ENCODE measurements around the gene CASZ1. TPM values are rescaled to one million over a fixed set of nuclear protein-coding genes. Genes with fewer than 3 reads are reported as not detected.

CASZ1 gene
- total and polyA plus RNA-seq, 2 donors (not counting 3 experiments of a cell fraction or from before 2014, with no cell fraction given) = 1.5 to 5.2 TPM

- TF ChIP-seq MYC (IDR thresholded peaks at IDR 0.05; ENCODE audit: low read depth, low read length) = no peak
Measured at GRCh38 chr1:10674222-10674621, 122.2 kb downstream of the CASZ1 start.

GRCh38 chr1:10673109-10673711 lies 123.2 kb downstream of the CASZ1 start:
- H3K4me2 ChIP-seq (ENCODE audit: insufficient read depth, low read length) = no peak overlapping the region
- H3K9me1 ChIP-seq (replicated peaks; ENCODE audit: control insufficient read depth, extremely low read depth, insufficient read depth, low read length) = no peaks in the 10 kb centered on the region
- ChIA-PET POLR2A (no interaction called here), CTCF (no interaction called here)
- BruUV-seq (replicated peaks) = no TSS peak
- H3K4me1 ChIP-seq (ENCODE audit: control insufficient read depth, extremely low read depth, insufficient read depth, low read length) = no peaks in the 10 kb centered on the region
- H3K9ac ChIP-seq (replicated peaks; ENCODE audit: extremely low read depth, insufficient read depth, low read length) = no peak overlapping the region
- DNase-seq (ENCODE audit: low read depth, low spot score) (no peak), FAIRE-seq (no peak)
- no peaks in the 10 kb centered on the region for H3K36me3 ChIP-seq (ENCODE audit: control insufficient read depth in 2 of 2, extremely low read depth in 1 of 2, insufficient read depth in 2 of 2, low read length in 2 of 2)
- dilution Hi-C loops (cut with MboI; ENCODE audit: extremely low pct_ligation_motif_present, low sequenced_read_pairs) (no loop called here), intact Hi-C loops (cut with micrococcal nuclease) (no loop called here)
- H3K4me3 ChIP-seq (replicated peaks in 1 of 3; ENCODE audit: insufficient read depth in 1 of 3, low read depth in 1 of 3, low read length in 3 of 3) = no peak overlapping the region
- TF ChIP-seq FOS (IDR thresholded peaks at IDR 0.05; ENCODE audit: borderline replicate concordance, insufficient read depth, low read length) (no peak), MYC (IDR thresholded peaks at IDR 0.05; ENCODE audit: low read depth, low read length) (no peak), GATA2 (IDR thresholded peaks at IDR 0.05; ENCODE audit: insufficient read depth, insufficient read length, low read depth, low read length) (no peak), POLR2AphosphoS5 (IDR thresholded peaks at IDR 0.05; ENCODE audit: insufficient read depth, low read depth, low read length) (no peak), CTCF (IDR thresholded peaks at IDR 0.05; ENCODE audit: extremely low read depth in 1 of 2, insufficient read depth in 1 of 2, low read depth in 1 of 2, low read length in 2 of 2) (no peak), POLR2A (IDR thresholded peaks at IDR 0.05; ENCODE audit: low read depth, low read length) (no peak), MAX (IDR thresholded peaks at IDR 0.05; ENCODE audit: insufficient read depth, insufficient read length) (no peak), EZH2 (IDR thresholded peaks at IDR 0.05; ENCODE audit: borderline replicate concordance, low read depth, low read length, severe bottlenecking) (no peak), JUN (IDR thresholded peaks at IDR 0.05; ENCODE audit: borderline replicate concordance, insufficient read depth, insufficient read length, low read depth) (no peak)
- peaks cover 0 to 3% of the 10 kb centered on the region in 2 experiments for H3K27me3 ChIP-seq (ENCODE audit: control insufficient read depth in 2 of 2, insufficient read depth in 2 of 2, low read length in 2 of 2)
- no peak overlapping the region for H3K27ac ChIP-seq (ENCODE audit: insufficient read depth, low read depth, low read length)
- no peak overlapping the region for H2AFZ ChIP-seq (ENCODE audit: low read depth, low read length)
- H3K79me2 ChIP-seq (ENCODE audit: control insufficient read depth, insufficient read depth, low read length) = no peaks in the 10 kb centered on the region
- H4K20me1 ChIP-seq (replicated peaks; ENCODE audit: control insufficient read depth, extremely low read depth, insufficient read depth, low read length) = no peaks in the 10 kb centered on the region
- H3K9me3 ChIP-seq (replicated peaks; ENCODE audit: control insufficient read depth, insufficient read depth, low read length) = no peaks in the 10 kb centered on the region

More at GRCh38 chr1:10674222-10674621, 122.2 kb downstream of the CASZ1 start:
- H4K20me1 ChIP-seq (replicated peaks; ENCODE audit: control insufficient read depth, extremely low read depth, insufficient read depth, low read length) = no peaks in the 10 kb centered on the region
- DNase-seq (ENCODE audit: low read depth, low spot score) (no peak), FAIRE-seq (no peak)
- H3K9me3 ChIP-seq (replicated peaks; ENCODE audit: control insufficient read depth, insufficient read depth, low read length) = no peaks in the 10 kb centered on the region
- H3K9me1 ChIP-seq (replicated peaks; ENCODE audit: control insufficient read depth, extremely low read depth, insufficient read depth, low read length) = no peaks in the 10 kb centered on the region
- H3K4me2 ChIP-seq (ENCODE audit: insufficient read depth, low read length) = no peak overlapping the region
- dilution Hi-C loops (cut with MboI; ENCODE audit: extremely low pct_ligation_motif_present, low sequenced_read_pairs) = no loop called here
- H3K27ac ChIP-seq (ENCODE audit: insufficient read depth, low read depth, low read length) = no peak overlapping the region
- H3K4me1 ChIP-seq (ENCODE audit: control insufficient read depth, extremely low read depth, insufficient read depth, low read length) = no peaks in the 10 kb centered on the region
- H2AFZ ChIP-seq (ENCODE audit: low read depth, low read length) = no peak overlapping the region
- ChIA-PET CTCF (no interaction called here), POLR2A (no interaction called here)
- no peak overlapping the region for H3K4me3 ChIP-seq (replicated peaks in 1 of 3; ENCODE audit: insufficient read depth in 1 of 3, low read depth in 1 of 3, low read length in 3 of 3)
- peaks cover 0 to 3% of the 10 kb centered on the region in 2 experiments for H3K27me3 ChIP-seq (ENCODE audit: control insufficient read depth in 2 of 2, insufficient read depth in 2 of 2, low read length in 2 of 2)
- H3K36me3 ChIP-seq (ENCODE audit: control insufficient read depth in 2 of 2, extremely low read depth in 1 of 2, insufficient read depth in 2 of 2, low read length in 2 of 2) = no peaks in the 10 kb centered on the region
- H3K9ac ChIP-seq (replicated peaks; ENCODE audit: extremely low read depth, insufficient read depth, low read length) = no peak overlapping the region
- intact Hi-C loops (cut with micrococcal nuclease) = no loop called here
- H3K79me2 ChIP-seq (ENCODE audit: control insufficient read depth, insufficient read depth, low read length) = no peaks in the 10 kb centered on the region
- BruUV-seq (replicated peaks) = no TSS peak
